Natural killer cell (primary cell): ENCODE data around the gene ANXA1. TPM values are rescaled to one million over a fixed set of nuclear protein-coding genes. Genes with fewer than 3 reads are reported as not detected.

ENCODE experiments used
- ATAC-seq, 3 donors: fragments of 150-1000 bp in 2 of 3; fragments of 200-7000 bp in 1 of 3; cut with Tn5 transposase; 1 replicate in 1 of 3; 2 replicates in 2 of 3; pipeline ENCODE4 v1.10.0; 2021; ENCODE audit warnings: mild to moderate bottlenecking in 2 of 3, moderate library complexity in 2 of 3
- DNase-seq, 2 donors: peaks; one replicate each; pipeline versions ENCODE4 v3.0.0 to v3.0.0-alpha.2; 2013 to 2021; ENCODE audit warnings: mixed read lengths in 1 of 2
- H3K27ac ChIP-seq: one replicate; pipeline ENCODE4 v1.5.1; 2013; ENCODE audit warnings: mild to moderate bottlenecking, low read length
- H3K27me3 ChIP-seq: one replicate; pipeline ENCODE4 v1.6.1; 2013; ENCODE audit warnings: low read length; ENCODE audit not compliant: control insufficient read depth, insufficient read depth
- H3K36me3 ChIP-seq: one replicate; pipeline ENCODE4 v1.6.1; 2013; ENCODE audit warnings: low read length; ENCODE audit not compliant: control insufficient read depth, insufficient read depth
- H3K4me1 ChIP-seq: one replicate; pipeline ENCODE4 v1.6.1; 2013; ENCODE audit warnings: low read length; ENCODE audit not compliant: control insufficient read depth, insufficient read depth
- H3K4me3 ChIP-seq: one replicate; pipeline ENCODE4 v1.5.1; 2013; ENCODE audit warnings: low read length
- H3K9me3 ChIP-seq: one replicate; pipeline ENCODE4 v1.6.1; 2013; ENCODE audit warnings: low read length; ENCODE audit not compliant: control insufficient read depth, insufficient read depth
- H3K27ac Mint-ChIP-seq, 2 donors: one replicate each; pipeline ENCODE4 v1.8.0; 2022; ENCODE audit warnings: mild to moderate bottlenecking in 2 of 2, mixed read lengths in 2 of 2, moderate library complexity in 1 of 2
- H3K27me3 Mint-ChIP-seq, 2 donors: one replicate each; pipeline ENCODE4 v1.8.0; 2022; ENCODE audit warnings: low read depth in 2 of 2, mixed read lengths in 2 of 2
- H3K36me3 Mint-ChIP-seq: one replicate; pipeline ENCODE4 v1.8.0; 2022; ENCODE audit warnings: mixed read lengths
- H3K4me1 Mint-ChIP-seq, 2 donors: one replicate each; pipeline ENCODE4 v1.8.0; 2022; ENCODE audit warnings: mixed read lengths in 2 of 2
- H3K4me3 Mint-ChIP-seq: one replicate; pipeline ENCODE4 v1.8.0; 2022; ENCODE audit warnings: mild to moderate bottlenecking, moderate library complexity, mixed read lengths
- H3K9me3 Mint-ChIP-seq, 2 donors: one replicate each; pipeline ENCODE4 v1.8.0; 2022; ENCODE audit warnings: mixed read lengths in 2 of 2
- WGBS: methylation state at CpG from one replicate; pipeline ENCODE4 v1.1.7; 2013; ENCODE audit warnings: missing lambda C conversion rate; ENCODE audit not compliant: insufficient coverage; 5-methylcytosine and 5-hydroxymethylcytosine counted together
- intact Hi-C: fragments of 100-400 bp; cut with micrococcal nuclease; formaldehyde crosslinking; loops from one replicate; pipeline ENCODE4 v1.14.2; 2022
- total RNA-seq, 4 donors: library from RNA; stranded (reverse); fragments of 120-200 nt in 1 of 4; gene quantifications; one replicate each; pipeline versions ENCODE4 v1.2.3 to v1.2.4, GENCODE V29; 2013 to 2022
- TF ChIP-seq, protein P1 (sequence below): fragments of 200-600 bp; IDR thresholded peaks from one replicate; pipeline ENCODE4 v1.8.0; 2022; ENCODE audit warnings: antibody characterized with exemption

ANXA1 gene
- total RNA-seq, 3 donors from 2014 or later (not counting 1 experiment from before 2014, with no cell fraction given), result 362 to 1,065 (median 419) TPM

DNA sequence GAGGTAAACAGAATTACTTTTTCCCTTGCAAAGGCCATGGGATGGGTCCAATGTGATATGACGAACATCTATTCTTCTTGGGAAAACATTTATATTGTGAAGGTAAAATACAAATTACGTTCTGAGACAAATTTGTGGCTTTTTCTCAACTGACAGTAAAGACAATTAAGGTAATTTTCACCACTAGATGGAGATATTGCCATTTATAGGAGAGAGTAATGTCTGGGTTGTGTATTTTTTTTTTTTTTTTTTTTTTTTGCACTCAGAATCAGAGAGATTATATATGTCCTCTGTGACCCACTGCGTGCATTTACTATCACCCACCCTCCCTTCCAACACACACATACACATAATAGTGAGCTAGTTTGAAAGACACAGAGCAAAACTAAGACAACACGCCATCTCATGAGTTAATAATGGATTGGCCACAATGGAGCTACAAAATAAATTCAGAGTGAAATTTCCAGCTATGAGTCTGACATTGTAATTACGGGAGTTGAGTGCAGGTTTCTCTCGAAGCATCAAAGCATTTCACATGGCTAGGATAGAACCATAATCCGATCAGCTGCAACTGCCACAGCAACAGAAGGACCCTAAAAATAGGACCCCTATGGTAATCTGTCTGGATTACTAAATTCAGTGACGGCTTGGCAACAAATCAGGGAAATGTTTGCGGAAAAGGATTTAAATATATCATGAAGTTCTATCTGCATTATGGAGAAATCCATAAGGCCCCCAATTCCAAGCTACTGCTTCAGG lies 49.2 kb downstream of the ANXA1 start:
- Mint-ChIP-seq H3K27ac (no peak overlapping the region), H3K4me1 (no peaks in the 10 kb centered on the region), H3K4me3 (no peak overlapping the region), H3K27me3 (peaks cover 12 to 22% of the 10 kb centered on the region in 2 donors), H3K9me3 (no peaks in the 10 kb centered on the region), H3K36me3 (no peaks in the 10 kb centered on the region)
- Histone ChIP-seq H3K9me3 (no peaks in the 10 kb centered on the region), H3K4me3 (no peak overlapping the region), H3K27me3 (no peaks in the 10 kb centered on the region), H3K4me1 (no peaks in the 10 kb centered on the region), H3K36me3 (no peaks in the 10 kb centered on the region), H3K27ac (no peak overlapping the region)
- TF ChIP-seq, protein P1, sequence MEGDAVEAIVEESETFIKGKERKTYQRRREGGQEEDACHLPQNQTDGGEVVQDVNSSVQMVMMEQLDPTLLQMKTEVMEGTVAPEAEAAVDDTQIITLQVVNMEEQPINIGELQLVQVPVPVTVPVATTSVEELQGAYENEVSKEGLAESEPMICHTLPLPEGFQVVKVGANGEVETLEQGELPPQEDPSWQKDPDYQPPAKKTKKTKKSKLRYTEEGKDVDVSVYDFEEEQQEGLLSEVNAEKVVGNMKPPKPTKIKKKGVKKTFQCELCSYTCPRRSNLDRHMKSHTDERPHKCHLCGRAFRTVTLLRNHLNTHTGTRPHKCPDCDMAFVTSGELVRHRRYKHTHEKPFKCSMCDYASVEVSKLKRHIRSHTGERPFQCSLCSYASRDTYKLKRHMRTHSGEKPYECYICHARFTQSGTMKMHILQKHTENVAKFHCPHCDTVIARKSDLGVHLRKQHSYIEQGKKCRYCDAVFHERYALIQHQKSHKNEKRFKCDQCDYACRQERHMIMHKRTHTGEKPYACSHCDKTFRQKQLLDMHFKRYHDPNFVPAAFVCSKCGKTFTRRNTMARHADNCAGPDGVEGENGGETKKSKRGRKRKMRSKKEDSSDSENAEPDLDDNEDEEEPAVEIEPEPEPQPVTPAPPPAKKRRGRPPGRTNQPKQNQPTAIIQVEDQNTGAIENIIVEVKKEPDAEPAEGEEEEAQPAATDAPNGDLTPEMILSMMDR, result peak; percentile 67
- intact Hi-C loops, result loop anchor here (2.0 to 5.0 kb wide), 2 partner anchors 1176 to 1444 kb away; no protein-coding TSS in a partner anchor
- DNase-seq (peak in 1 of 2 donors; percentile 48), ATAC-seq (no peak)
- WGBS, result 79% methylated on average over 7 of the region's 9 CpGs

- Mint-ChIP-seq H3K9me3 (no peaks in the 10 kb centered on the region), H3K4me1 (no peaks in the 10 kb centered on the region), H3K4me3 (no peak overlapping the region), H3K27ac (peak overlapping the region in 1 of 2 donors; percentile 39), H3K27me3 (peaks cover 6 to 18% of the 10 kb centered on the region in 2 donors), H3K36me3 (no peaks in the 10 kb centered on the region)
- no peak overlapping the region for H3K4me3 ChIP-seq
- H3K36me3 ChIP-seq, result no peaks in the 10 kb centered on the region
- TF ChIP-seq, protein P1, result no peak
- intact Hi-C loops, result loop anchor here (5.0 kb wide), 1 partner anchor 1174 kb away; no protein-coding TSS in a partner anchor
- ATAC-seq (no peak), DNase-seq (no peak)
- 0% methylated on average over 1 of the region's 1 CpG for WGBS
- H3K27ac ChIP-seq, result no peak overlapping the region
- H3K27me3 ChIP-seq, result no peaks in the 10 kb centered on the region
- no peaks in the 10 kb centered on the region for H3K9me3 ChIP-seq
- H3K4me1 ChIP-seq, result no peaks in the 10 kb centered on the region
Measured at GRCh38 chr9:73202980-73203379, 51.3 kb downstream of the ANXA1 start.

DNA sequence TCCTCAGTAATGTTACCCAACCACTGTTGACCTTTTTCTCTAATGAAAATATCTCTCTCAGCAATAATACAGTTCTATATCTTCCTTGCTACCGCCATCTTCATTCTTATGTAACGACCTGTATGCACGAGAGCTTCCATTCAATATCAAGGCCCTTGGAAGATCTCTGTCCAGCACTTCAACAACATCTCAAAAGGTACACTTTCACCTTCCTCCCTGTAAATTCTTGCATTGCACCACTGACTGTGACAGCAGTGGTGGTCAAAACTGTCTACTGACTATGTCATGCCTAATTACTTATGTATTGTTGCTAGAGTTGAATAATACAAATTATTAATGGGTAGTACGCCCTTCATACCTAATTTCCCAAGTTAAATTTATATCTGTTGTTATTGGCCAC lies 53.3 kb downstream of the ANXA1 start:
- Mint-ChIP-seq H3K4me3 (no peak overlapping the region), H3K27ac (no peak overlapping the region), H3K9me3 (no peaks in the 10 kb centered on the region), H3K36me3 (no peaks in the 10 kb centered on the region), H3K4me1 (no peaks in the 10 kb centered on the region), H3K27me3 (peaks cover 0 to 18% of the 10 kb centered on the region in 2 donors)
- WGBS, result 63% methylated on average over 3 of the region's 4 CpGs
- DNase-seq (no peak), ATAC-seq (no peak)
- H3K4me1 ChIP-seq, result no peaks in the 10 kb centered on the region
- intact Hi-C loops, result loop anchor here (5.0 kb wide), 1 partner anchor 1172 kb away; no protein-coding TSS in a partner anchor
- H3K27ac ChIP-seq, result no peak overlapping the region
- no peak overlapping the region for H3K4me3 ChIP-seq
- no peaks in the 10 kb centered on the region for H3K9me3 ChIP-seq
- H3K36me3 ChIP-seq, result no peaks in the 10 kb centered on the region
- H3K27me3 ChIP-seq, result no peaks in the 10 kb centered on the region
- TF ChIP-seq, protein P1, result no peak
